ENCODE data around the gene CCDC183.

Gene CCDC183

DNA sequence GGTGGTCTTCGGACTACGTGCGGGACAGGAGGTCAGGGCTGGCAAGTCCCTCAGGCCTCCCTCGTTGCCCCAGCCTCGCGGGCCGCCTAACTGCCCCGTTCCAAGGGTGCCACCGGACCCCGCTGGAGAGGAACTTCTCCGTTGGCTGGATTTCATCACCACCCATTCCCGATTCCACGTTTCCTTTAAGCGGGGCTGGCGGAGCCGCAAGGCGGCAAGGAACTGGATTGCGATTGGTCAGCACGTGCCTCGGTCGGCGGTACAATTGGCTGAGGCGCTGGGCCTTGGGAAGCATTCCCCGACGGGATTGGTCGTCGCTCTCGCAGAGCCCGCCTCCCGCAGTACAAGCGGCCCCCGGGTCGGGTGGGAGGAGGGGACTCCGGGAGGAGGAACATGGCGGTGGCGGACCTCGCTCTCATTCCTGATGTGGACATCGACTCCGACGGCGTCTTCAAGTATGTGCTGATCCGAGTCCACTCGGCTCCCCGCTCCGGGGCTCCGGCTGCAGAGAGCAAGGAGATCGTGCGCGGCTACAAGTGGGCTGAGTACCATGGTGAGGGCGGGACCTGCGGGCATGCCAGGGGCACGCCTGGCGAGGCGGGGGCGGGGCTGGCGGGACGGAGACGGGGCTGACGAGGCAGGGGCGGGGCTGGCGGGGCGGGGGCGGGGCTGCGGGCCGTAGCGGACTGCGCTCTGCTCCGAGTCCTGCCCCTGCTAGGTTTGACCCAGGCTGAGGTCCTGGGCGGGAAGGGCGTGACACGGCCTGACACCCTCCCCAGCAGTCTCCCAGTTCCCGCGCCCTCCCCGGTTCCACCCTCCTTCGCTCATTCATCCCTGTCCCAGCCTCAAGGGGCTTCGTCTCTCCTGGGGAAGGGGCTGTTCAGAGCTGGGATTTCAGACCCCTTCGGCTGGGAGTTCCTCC lies 53.2 kb downstream of the CCDC183 start, which contains the start of gene PHPT1:
PHPT1 (plus strand) TSS at position 372 of the 922 bp plus-strand sequence; CDS start at position 394, 22 bp downstream.
- peak; percentile 98 for DNase-seq (ENCODE audit: low spot score)

DNA sequence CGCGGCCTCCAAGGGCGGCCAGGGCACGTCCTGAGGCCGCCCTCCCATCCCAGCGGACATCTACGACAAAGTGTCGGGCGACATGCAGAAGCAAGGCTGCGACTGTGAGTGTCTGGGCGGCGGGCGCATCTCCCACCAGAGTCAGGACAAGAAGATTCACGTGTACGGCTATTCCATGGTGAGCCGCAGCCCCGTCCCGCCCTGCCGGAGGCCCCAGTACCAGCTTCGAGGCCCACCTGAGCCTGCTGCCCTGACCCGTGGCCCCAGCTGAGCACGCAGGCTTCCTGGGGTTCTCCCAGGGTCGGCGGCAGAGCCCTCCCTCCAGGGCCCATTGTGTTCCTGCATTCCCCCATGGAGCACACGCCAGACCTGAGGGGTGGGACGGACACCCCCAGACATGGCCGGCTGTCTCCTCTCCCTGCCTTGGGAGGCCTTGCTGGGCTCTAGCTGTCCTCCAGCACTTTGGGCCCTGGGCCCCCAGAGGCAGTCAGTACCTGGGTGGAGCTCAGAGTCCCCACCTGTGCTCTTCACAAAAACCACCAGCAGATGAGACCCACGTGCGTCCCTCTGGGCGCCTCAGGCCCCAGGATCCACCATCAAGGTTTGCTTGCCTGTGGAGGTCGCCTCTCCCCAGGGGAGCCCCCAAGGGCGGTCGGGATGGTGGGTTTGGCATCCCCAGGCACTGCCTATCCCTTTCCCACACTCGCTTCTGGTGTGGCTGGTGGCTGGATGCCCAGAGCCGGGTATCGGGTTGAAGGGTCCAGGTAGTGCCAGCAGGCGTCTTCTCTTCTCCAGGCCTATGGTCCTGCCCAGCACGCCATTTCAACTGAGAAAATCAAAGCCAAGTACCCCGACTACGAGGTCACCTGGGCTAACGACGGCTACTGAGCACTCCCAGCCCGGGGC lies 54.1 kb downstream of the CCDC183 start:
- DNase-seq (ENCODE audit: low spot score) = no peak

DNA sequence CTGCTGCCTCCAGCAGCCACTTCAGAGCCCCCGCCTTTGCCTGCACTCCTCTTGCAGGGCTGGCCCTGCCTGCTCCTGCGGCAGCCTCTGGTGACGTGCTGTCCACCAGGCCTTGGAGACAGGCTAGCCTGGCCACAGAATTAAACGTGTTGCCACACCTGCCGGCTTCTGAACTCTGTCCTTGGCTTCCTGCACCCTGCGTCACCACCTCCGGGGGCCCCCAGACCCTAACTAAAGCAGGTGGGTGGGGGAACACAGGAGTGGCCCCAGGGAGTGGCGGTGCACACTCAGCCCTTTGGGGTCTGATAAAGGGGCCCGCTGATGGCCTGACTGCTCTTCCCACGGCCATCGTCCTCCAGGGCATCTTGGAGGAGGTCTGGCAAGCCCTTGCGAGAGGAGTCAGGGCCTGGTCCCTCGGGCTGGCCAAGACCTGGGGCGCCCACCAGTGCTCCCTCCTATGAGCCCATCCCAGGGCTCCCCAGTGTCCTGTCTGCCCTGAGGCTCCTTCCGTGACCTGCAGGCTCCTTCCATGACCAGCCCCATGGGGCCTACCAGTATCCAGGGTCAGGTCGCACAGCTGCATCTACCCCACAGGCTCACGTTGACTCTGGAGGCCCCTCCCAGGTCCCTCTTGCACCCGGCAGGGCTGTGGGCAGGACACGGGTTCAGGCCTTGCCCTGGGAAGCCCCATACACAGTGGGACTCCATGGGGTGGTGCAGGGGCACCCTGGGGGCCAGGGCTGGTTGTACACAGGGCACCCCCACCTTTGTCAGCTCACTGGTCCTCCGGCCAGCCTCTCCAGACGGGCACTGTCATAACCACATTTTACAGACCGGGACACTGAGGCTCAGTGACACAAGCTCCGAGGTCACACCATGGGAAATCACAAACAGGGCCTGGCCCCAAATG lies 55.0 kb downstream of the CCDC183 start:
- no peak for DNase-seq (ENCODE audit: low spot score)

DNA sequence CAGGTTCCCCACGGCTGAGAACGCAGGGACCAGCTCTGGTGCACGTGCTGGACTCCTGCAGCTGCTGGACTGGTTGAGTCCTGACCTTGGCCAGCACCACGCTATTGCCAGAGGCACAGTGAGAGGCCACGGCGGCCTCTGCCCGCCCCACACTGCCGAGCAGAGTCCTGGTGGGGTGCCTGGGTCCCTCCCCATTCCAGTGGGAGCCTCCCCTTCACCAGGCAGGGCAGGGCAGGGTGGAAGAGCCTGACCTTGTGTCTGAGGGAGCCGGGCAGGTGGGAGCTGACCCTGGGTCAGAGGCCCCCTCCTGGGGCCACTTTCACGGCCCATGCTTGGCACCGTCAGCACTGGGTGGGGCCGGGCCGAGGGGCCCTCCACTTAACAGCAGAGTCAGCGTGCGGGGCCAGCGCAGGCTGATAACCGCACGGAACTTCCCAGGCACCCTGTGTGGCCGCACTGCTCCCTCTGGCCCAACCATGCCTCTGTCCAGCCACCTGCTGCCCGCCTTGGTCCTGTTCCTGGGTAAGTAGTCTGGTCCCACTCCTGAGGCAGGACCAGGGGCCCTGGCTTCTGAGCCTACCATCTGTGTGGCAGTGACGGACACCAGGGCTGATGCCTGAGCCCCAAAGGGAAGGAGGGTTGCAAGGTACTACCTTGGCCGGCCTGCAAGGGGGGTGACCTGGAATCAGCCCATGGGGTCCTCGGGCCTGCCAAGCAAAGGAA lies 56.0 kb downstream of the CCDC183 start, which contains the start of gene MAMDC4:
MAMDC4 (plus strand) TSS at position 406 of the 723 bp plus-strand sequence; CDS start at position 477, 71 bp downstream.
- DNase-seq (ENCODE audit: low spot score) = no peak

DNA sequence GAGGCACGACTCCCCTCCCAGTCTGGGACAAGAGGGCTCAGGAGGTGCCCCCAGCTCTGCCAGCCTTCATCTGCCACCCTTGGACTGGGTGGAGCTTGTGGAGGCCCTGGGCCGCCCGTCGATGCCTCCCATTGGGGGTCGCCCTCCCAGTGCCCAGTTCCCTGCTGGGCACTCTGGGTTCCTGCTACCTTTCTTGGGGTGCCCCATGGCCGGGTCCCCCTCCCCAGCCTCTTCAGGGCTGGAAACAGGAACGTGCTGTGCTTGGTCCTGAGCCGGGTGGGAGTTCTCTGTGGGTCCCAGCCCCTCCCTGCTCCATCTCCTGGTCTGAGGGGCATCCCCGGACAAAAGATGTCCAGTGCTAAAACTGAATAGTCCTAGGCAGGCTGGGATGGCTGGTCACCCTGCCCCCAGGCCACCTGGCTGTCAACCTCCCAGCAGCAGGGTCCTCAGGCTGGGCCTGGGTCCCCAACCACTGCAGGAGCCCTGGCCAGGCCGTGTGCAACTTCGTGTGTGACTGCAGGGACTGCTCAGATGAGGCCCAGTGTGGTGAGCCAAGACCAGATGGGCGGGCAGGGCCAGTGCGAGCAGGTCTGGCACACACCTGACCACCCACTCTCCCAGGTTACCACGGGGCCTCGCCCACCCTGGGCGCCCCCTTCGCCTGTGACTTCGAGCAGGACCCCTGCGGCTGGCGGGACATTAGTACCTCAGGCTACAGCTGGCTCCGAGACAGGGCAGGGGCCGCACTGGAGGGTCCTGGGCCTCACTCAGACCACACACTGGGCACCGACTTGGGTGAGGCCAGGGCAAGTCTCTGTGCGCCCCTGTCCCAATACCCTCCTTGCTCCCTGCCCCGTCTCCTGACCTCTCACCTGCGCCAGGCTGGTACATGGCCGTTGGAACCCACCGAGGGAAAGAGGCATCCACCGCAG lies 56.8 kb downstream of the CCDC183 start:
- DNase-seq (ENCODE audit: low spot score) = no peak

DNA sequence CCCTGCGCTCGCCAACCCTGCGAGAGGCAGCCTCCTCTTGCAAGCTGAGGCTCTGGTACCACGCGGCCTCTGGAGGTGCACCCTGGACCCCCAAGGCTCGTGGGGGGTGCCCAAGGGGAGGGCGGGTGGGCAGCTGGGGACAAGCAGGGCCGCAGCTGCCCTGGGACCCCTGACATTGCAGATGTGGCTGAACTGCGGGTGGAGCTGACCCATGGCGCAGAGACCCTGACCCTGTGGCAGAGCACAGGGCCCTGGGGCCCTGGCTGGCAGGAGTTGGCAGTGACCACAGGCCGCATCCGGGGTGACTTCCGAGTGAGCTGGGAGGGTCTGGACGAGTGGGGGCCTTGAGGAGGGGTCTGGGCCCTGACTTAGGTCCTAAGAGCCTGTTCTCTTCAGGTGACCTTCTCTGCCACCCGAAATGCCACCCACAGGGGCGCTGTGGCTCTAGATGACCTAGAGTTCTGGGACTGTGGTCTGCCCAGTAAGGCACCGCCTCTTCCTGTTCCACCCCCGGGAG lies 57.5 kb downstream of the CCDC183 start:
- DNase-seq (ENCODE audit: low spot score) = no peak

DNA sequence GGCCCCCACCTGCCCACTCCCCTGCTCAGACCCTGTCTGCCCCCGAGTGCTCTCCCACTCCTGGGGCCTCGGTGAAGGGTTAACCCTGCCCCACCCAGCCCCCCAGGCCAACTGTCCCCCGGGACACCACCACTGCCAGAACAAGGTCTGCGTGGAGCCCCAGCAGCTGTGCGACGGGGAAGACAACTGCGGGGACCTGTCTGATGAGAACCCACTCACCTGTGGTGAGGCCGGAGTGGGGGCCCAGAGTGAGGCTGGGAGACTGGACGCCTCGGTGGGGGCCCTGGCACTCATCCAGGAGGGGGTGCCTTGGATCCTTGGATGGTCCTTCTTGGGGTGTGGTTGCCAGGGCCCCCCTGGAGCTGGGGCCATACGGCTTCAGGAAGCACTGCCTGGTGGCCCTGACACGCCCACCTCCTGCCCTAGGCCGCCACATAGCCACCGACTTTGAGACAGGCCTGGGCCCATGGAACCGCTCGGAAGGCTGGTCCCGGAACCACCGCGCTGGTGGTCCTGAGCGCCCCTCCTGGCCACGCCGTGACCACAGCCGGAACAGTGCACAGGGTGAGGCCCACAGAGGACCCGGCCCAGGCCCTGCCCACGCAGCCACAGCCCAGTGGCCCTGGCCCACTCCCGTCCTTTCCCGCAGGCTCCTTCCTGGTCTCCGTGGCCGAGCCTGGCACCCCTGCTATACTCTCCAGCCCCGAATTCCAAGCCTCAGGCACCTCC lies 58.1 kb downstream of the CCDC183 start:
- DNase-seq (ENCODE audit: low spot score) = no peak

DNA sequence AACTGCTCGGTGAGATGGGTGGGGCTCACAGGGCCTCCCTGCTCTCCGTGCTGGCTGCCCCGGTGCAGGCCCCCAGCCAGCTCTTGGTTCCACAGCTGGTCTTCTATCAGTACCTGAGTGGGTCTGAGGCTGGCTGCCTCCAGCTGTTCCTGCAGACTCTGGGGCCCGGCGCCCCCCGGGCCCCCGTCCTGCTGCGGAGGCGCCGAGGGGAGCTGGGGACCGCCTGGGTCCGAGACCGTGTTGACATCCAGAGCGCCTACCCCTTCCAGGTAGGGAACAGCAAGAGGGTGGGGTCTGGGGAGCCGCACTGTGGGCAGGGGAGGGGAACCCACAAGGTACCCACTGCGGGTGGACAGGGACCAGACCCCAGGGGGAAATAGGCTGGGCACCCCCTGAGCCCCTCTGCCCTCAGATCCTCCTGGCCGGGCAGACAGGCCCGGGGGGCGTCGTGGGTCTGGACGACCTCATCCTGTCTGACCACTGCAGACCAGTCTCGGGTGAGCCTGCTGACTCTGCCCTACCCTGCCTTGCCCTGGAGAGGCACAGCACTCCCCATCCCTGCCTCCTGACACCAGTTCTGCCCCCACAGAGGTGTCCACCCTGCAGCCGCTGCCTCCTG lies 58.8 kb downstream of the CCDC183 start:
- DNase-seq (ENCODE audit: low spot score) = no peak

DNA sequence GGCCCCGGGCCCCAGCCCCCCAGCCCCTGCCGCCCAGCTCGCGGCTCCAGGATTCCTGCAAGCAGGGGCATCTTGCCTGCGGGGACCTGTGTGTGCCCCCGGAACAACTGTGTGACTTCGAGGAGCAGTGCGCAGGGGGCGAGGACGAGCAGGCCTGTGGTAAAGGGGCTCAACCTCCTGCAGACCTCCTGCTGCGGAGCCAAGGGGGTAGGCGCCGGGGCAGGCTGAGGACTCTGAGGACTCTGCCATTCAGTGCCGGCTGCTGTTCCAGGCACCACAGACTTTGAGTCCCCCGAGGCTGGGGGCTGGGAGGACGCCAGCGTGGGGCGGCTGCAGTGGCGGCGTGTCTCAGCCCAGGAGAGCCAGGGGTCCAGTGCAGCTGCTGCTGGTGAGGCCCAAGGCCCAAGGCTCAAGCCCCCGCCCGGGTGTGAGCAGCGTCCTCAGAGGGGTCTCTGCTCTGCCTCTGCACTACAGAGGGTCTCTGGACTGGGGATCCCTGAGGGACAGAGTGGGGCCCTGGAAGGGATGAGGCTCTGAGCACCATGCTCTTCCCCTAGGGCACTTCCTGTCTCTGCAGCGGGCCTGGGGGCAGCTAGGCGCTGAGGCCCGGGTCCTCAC lies 59.4 kb downstream of the CCDC183 start:
- no peak for DNase-seq (ENCODE audit: low spot score)

DNA sequence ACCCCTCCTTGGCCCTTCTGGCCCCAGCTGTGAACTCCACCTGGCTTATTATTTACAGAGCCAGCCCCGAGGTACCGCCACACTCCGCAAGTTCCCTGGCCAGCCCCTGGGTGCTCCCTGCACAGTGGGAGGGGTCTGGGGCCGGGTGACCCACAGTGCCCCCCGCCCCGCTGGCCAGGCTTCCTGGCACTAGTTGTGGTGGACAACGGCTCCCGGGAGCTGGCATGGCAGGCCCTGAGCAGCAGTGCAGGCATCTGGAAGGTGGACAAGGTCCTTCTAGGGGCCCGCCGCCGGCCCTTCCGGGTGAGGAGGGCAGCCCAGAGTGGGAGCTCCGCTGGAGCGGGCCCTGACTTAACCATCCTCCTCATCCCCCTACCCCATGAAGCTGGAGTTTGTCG lies 59.9 kb downstream of the CCDC183 start:
- DNase-seq (ENCODE audit: low spot score) = no peak

DNA sequence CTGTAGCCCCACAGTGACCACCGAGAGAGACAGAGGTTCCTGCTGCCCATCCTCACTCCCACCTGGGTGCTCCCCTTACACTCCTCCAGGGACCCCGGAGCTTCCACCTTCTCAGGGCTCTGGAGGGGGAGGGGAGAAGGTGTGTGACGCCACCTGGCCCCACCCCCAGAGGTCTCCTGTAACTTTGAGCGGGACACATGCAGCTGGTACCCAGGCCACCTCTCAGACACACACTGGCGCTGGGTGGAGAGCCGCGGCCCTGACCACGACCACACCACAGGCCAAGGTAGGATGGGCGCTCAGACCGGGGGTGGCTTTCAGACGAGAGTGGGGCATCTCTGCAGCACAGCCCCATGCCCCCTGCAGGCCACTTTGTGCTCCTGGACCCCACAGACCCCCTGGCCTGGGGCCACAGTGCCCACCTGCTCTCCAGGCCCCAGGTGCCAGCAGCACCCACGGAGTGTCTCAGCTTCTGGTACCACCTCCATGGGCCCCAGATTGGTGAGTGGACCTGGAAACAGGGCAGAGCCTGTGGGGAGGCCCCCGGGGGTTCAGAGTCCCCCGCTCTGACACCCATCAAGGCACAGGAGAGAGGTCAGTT lies 60.5 kb downstream of the CCDC183 start:
- DNase-seq (ENCODE audit: low spot score) = no peak

DNA sequence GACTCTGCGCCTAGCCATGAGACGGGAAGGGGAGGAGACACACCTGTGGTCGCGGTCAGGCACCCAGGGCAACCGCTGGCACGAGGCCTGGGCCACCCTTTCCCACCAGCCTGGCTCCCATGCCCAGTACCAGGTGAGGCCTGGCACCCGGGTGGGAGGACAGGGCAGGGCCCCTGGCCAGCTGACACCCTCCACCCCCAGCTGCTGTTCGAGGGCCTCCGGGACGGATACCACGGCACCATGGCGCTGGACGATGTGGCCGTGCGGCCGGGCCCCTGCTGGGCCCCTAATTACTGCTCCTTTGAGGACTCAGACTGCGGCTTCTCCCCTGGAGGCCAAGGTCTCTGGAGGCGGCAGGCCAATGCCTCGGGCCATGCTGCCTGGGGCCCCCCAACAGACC lies 61.0 kb downstream of the CCDC183 start:
- DNase-seq (ENCODE audit: low spot score) = no peak

Data from CD4-positive, alpha-beta T cell treated with Interleukin-15 for 4 hours (primary cell).